Amygdala (tissue), 56 donors: ENCODE data around the gene L3MBTL2.

ENCODE experiments used
- DNase-seq, 56 donors: peaks; one replicate each; lab custom pipeline; 2025; lab: John Stamatoyannopoulos, UW

Gene L3MBTL2

DNA sequence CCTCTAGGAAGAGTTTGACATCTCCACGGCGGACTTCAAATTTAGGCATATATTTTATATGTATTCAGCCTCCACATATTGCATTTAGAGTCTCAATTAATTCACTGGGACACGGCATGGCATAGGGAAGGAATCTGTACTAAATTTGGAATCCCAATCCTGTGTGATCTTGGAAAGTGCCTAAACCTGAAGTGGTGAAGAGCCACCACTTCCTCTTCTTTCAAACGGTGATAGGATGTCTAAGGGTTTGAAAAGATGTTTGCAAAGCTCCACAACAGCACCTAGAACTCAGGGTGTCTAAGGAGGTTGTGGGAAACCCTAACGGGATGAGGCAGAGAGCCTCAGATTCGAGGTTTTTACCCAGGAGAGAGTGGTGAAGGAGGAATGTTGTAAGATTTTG, 1.0 kb upstream of the L3MBTL2 start:
- DNase-seq: no peak

DNA sequence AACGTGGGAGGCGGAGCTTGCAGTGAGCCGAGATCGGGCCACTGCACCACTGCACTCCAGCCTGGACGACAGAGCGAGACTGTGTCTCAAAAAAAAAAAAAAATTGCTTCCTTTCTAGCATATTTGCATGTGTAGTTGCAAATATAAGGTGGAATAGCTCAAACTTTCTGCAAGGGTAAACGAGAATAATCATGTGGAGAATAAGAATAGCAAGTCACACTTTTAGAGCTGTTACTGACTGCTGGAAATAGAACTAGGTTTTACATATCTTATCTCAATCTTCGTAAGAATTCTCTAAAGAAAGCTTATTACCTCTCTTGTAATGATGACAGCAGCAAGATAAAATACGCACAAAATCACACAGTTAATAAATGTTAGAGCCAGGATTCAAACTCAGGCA, 1.6 kb downstream of the L3MBTL2 start:
- DNase-seq: no peak

DNA sequence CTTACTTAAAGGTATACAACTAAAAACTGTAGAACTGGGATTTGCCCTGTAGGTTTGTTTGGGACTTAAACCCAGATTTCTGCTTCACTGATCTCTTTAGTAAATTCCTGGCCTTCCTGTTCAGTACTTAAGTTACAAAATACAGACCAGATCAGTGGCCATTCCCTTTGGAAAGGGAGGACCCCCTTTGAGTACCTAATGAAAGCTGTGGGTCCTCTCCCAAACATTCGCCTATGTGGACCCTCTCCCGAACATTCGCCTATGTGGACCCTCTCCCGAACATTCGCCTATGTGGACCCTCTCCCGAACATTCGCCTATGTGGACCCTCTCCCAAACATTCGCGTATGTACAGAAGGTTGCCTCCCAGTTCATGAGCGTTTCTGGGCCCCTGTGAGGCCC, 10.3 kb downstream of the L3MBTL2 start:
- no peak for DNase-seq

DNA sequence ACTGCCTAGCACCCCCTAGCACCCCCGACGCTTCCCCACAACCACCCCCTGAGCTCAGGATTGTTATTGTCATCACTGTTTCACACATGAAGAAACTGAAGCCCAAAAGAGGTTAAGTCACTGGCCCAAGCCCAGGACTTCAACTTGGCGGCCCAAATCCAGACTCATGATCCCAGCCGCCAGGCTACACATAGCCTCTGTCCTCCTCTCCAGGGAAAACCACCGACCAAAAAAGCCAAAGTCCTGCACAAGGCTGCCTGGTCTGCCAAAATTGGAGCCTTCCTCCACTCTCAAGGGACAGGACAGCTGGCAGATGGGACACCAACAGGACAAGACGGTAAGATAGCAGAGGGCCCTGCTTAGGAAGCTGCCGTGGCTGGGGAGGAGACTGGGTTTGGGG, 10.8 kb downstream of the L3MBTL2 start:
- no peak for DNase-seq

DNA sequence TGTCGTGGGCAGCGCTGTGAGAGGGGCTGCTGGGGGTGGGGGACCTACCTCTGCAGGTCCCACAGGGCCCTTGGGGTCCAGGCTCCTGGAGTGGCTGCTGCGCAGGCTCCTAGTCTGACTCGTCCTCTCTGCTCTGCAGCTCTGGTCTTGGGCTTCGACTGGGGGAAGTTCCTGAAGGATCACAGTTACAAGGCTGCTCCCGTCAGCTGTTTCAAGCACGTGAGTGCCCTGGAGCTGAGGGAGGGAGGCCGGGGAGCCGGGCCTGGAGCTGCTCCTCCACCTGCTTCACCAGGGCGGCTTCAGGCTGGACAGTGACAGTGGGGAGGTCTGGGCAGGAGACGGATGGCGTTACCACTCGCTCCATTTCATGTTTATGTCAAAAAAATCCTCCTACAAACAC, 11.9 kb downstream of the L3MBTL2 start:
- DNase-seq: peak in 2 of 56 donors; percentile 3 to 23

DNA sequence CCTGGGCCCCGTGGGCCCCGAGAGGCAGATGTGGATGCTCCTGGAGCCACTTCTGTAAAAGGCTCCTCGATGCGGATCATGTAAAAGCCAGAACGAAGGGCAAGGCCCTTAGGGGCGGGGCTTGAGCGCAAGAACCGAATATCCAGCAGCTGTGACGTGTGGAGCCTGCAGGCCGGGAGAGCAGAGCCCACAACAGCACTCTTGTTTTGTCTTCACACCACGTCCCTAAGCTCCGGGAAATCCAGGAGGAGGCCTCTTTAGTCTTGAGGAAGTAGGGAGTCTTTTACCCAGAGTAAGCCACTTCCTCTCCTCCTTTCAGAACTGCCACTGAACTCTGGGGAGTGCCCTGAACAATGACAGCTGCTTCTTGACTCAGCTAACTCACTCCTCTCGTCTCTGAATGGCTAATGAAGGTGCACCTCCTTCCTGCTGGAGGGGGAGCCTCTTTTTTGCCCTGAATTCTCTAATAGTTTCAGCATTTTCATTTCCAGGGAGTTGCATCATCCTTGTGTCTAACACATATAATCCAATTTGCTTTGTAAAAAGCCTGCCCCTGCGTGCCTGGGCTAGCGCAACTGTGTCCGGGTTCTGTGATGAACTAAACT, 12.5 kb downstream of the L3MBTL2 start:
- peak in 26 of 56 donors; percentile 16 to 70 (median 41) for DNase-seq

DNA sequence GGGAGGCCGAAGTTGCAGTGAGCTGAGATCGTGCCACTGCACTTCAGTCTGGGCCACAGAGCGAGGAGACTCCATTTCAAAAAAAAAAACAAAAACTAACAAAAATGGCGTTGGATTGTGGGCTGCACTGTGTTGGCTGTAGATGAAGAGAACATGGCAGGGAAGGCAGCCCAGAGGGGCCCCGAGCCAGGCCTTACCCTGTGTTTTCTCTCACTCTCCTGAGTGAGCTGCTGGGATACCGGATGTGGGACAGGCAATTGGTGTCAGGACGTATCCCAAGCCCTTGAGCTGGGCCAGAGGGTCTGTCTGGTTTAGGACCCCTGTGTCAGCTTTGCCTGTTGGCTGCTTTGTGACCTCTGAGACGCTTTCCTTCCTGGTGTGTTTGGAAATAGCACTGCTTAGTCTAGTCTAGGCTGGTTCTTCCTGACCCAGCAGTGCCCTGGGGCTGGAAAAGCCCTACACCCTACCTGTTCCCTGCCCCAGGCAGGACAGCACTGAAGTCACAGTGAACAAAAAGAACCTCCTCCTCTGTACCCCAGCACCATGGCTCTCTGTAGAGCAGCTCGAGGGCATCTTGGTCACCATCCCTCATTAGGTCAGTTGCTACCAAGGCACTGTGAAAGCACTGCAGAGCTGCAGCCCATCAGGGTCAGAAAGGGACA, 17.9 kb downstream of the L3MBTL2 start:
- DNase-seq: peak in 8 of 56 donors; percentile 19 to 62 (median 34)

DNA sequence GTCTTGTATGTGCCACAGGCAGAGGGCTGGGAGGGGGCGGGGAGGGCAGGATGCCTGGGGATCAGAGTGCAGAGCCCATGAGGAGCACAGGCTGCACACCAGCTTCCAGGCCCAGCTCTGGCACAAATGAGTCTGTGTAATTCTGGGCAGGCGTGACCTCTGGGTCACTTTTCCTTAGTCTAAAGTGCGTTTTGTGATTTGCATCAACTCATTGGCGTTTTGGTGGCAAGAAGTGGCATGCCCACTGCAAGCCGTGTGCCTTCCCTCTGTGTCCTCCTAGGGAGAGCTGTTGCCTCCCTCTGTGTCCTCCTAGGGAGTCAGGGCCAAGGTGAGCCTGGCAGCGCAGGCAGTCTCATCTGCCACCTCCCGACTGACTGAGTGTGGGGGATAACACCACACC, 18.4 kb downstream of the L3MBTL2 start:
- no peak for DNase-seq

DNA sequence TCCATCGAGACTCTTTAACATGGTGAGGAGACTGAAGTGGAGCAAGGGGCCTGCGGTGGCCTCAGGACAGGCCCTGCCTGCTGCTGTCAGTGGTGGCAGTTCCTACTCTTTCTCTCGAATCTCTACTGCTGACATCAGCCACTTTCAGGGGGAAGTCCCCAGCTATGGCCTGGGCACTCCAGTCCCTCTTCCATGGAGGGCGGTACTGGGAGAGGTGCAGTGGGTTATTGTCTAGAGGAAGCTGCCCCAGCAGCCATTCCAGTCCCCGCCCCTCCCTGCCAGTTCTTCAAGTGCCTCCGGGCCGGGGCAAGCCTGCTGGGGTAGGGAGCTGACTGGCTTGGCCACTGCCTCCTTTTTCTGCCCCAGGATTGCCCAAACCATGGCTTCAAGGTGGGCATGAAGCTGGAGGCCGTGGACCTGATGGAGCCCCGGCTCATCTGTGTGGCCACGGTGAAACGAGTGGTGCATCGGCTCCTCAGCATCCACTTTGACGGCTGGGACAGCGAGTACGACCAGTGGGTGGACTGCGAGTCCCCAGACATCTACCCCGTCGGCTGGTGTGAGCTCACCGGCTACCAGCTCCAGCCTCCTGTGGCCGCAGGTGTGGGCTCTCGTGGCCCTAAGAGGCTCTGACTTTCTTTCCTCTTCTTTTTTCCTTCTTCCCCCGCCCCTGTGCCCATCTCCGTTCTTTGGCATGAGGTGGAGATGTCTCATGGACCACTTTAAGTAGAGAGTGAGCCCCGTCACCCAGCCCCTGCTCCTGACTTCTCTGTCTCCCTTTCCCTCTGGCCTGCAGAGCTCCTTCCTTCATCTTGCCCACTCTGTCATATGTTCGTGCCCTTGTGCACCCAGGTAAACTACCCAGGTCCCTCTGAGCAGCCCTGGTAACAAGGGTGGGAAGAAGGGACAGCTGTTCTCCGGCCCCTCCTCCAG, 21.9 kb downstream of the L3MBTL2 start:
- peak in 8 of 56 donors; percentile 10 to 53 (median 23) for DNase-seq

DNA sequence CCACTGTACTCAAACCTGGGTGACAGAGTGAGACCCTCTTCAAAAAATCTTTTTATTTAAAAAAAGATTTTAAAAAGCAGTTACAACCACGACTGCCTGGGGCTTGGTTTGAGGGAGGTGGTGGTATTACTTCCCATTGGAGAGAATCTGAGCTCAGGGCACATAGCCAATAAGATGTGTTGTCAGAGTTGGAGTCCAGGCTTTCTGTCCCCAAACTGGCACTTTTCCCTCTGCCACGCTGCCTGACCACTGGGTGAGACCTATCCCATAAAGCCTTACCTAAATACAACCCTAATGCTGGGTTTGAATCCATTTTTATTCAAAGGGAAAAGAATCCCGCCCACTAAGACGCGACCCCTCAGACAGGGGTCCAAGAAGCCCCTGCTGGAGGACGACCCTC, 24.1 kb downstream of the L3MBTL2 start:
- no peak for DNase-seq

DNA sequence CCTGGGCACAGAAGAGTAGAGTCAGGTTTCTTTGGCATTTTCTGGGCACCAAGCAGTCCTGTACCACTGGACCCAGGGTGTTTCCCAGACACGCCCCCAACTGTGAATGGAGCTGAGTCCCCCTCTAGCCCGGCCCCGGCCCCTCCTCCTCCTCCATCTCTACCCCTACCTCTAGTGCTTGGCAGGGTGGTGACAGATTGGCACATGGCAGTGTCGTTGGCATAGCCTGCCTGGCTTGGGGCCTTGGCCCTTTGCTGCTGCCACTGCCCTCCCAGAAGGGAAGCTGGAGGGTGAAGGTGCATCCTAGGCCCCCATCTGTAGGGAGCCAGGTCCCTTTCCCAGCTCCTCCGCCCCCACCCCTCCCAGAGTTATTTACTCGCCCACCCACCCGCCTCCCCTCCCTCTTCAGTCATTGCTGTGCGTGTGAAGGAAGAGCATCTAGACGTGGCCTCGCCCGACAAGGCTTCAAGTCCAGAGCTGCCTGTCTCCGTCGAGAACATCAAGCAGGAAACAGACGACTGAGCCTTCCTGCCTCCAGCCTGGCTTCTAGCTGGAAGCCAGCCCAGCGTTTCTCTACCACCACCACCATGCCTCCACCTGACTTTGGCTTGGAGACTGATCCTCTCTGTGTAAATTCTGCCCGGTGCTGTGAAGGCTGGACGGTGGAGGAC, 24.8 kb downstream of the L3MBTL2 start:
- DNase-seq: peak in 8 of 56 donors; percentile 23 to 42 (median 29)

DNA sequence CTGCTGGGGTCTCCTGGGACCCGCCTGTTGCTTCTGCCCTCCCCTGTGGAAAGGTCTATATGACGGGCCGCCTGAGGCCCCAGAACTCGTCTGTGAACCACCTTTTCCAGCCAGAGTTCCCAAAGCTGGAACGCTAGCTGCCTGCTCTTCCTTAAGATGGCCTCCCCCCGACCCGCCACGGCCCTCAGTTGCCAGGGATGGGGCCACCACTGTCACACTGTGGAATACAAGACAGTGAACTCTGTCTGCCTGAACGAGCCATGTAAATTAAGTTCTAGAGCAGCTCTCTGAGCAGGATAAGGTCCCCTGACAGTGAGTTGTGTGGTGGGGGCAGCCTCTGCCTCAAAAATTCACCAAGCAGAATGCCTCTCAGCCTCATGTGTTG, 25.3 kb downstream of the L3MBTL2 start:
- DNase-seq: no peak

DNA sequence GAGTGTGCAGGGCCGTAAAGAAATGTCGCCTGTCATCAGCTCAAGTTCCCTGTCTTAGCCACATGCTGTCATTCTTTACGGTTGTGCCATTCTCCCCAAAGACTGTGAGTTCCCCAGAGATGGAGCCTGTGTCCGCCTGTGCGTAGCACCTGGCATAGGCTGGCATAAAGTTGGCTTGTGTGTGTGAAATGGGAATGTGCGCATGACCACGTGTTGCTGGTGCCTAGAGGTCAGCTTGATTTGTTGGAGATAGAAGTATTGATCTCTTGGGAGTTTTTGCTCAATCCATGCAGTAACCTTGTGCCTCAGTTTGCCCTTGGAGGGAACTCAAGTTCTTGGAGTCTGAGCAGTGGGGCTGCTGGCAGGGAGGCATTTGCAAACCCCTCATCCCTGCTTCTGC, 26.3 kb downstream of the L3MBTL2 start:
- DNase-seq: no peak

DNA sequence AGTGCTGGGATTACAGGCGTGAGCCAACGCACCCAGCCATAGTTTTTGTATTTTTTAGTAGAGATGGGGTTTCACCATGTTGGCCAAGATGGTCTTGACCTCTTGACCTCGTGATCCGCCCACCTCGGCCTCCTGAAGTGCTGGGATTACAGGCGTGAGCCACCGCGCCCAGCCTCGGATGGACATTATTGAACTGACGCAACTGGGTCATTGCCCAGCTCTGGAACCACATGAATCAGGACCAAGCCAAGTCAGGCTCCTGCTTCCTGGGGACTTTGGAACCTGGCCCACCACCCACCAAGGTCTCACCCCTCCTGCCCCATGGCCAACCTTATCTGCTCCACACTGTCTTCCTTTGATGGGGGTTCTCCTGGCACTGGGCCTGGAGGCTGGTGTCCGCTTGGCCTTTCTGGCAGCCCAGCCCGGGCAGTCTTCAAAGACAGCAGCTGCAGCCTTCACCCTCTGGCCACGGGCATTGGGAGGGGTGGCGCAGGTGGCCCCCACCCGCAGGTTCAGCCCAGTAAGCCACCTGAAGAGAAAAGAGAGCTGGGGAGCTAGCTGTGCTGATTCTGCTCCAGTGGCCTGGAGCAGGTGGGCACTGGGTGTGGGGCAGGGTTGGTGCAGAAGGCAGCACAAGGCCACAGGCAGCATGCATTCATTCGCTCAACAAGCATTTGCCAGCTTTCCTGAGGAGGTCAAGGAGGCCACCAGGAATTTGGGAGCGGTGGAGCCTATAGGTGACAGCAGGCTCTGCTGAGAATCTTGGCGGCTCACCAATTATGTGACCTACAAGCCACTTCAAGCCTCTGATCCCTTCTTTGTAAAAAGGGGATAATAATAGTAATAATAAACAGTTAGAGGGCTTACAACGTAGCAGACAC, 29.9 kb downstream of the L3MBTL2 start:
- peak in 6 of 56 donors; percentile 8 to 54 (median 24) for DNase-seq

DNA sequence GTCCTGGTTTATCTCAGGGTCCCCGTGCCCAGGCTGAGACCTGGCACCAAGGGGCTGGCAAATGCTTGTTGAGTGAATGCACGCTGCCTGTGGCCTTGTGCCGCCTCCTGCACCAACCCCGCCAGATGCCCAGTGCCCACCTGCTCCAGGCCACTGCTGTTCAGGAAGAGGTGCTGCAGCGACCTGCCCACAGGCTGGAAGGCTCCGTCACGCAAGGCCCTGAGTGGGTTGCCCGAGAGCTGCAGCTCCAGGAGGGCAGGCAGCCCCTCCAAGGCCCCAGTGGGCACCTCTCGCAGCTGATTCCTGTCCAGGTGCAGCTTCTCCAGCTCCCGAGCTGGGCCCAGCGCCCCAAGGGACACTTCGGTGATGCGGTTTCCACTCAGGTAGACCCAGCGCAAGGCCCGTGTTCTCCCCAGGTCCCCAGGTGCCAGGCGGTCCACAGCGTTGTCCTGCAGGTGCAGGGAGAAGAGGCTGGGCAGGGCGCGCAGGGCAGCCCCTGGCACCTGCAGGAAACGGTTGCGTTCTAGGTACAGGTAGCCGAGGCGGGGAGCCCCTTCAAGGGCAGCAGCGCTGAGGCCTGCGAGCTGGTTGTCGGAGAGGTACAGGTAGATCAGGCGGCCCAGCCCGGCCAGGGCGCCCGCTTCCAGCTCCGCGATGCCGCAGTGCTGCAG, 32.1 kb downstream of the L3MBTL2 start:
- peak in 1 of 56 donors; percentile 26 for DNase-seq

DNA sequence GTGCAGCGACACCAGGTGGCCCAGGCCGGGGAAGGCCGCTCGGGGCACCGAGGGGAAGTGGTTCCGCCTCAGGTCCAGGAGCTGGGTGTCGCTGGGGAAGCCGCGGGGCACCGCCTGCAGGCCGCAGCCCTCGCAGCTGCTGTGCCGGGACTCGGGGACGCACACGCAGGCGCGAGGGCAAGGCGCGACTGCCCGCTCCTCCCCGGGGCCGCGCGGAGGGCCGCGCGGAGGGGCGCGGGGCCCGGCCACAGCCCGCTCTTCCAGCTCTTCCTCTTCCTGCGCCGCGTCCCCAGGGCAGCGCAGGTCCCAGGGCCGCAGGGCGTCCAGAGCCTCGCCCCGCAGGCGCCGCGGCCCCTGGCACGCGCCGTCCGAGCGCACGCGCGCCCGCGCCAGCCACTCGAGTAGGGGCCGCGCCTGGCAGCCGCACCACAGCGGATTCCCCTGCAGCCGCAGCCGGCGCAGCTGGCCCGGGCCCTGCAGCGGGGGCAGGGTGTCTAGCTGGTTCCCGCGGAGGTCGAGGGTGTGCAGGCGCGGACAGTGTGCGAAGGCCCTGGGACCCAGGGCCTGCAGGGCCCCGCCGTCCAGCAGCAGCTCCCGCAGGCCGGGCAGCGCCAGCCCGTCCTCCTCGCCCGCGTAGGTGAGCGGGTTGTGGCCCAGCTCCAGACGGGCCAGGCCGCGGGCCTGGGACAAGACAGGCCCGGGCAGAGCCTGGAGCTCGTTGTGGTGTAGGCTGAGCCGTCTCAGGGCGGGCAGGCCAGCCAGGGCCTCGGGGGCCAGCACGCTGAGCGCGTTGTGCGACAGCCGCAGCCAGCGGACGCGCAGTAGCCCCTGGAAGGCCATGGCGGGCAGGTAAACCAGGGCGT, 32.8 kb downstream of the L3MBTL2 start:
- DNase-seq: peak in 22 of 56 donors; percentile 13 to 73 (median 44)

DNA sequence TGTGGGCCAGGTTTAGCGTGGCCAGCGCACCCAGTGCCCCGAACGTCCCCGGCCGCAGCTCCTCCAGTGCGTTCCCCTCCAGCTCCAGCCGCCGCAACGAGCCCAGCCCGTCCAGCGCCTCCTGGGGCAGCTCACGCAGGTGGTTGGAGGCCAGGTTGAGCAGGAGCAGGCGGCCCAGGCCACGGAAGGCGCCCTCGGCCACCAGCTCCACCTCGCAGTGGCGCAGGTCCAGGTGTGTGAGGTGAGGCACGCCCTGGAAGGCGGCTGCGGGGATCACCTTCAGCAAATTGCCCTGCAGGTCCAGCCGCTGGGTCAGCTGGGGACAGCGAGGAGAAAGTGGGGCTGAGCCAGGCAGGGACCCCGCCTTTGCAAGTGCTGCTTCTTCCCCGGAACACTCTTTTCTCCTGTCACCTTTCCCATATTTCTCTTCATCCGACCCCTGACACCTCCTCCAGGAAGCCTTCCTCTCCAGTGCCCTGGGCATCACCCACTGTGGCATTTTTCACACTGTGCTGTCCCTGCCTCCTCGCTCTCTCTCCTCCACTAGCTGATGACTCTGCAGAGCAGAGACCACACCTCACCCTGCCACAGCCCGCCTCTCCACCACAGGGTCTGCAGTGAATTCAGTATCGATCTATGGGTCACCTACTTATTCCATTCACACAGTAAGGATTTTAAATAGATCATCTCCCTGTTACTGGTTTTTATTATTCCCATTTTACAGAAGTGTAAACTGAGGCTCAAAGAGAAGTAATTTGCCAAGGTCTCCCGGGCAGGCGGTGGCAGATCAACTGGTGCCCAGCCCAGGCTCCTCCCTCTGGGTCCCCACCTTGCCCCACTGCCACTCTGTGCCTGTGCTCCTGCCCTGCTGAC, 33.7 kb downstream of the L3MBTL2 start:
- DNase-seq: no peak
